NCI-H774 (cell line): Measurements from ENCODE around the gene BCAS3.

Experiments used
- DNase-seq: peaks from one replicate; lab custom pipeline; 2025; lab: John Stamatoyannopoulos, UW

The BCAS3 gene

GRCh38 chr17:61316633-61317032 lies 639.0 kb downstream of the BCAS3 start:
- DNase-seq: no peak

DNA sequence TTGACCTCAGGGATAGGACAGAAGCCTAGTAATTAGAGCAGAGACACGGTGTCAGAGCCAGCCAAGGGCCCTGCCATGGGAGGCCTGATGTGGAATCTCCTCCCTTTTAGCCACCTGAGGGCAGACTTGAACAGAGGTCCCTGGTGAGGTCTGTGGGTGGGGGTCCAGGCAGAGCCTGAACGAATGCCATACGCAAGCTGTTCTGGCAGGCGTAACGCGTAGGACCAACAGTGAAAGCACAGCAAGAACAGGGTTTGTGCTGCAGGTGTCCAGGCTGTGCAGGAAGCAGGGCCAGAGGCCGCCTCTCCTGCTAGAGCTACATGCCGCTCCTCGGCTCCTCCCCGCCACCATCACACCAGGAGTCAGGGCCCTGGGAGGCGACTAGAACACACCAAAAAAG lies 640.1 kb downstream of the BCAS3 start:
- DNase-seq: no peak

GRCh38 chr17:61318684-61319098 lies 641.0 kb downstream of the BCAS3 start:
- no peak for DNase-seq

- DNase-seq: no peak
These were observed 643.7 kb downstream of the BCAS3 start for GRCh38 chr17:61321344-61321743.

DNA sequence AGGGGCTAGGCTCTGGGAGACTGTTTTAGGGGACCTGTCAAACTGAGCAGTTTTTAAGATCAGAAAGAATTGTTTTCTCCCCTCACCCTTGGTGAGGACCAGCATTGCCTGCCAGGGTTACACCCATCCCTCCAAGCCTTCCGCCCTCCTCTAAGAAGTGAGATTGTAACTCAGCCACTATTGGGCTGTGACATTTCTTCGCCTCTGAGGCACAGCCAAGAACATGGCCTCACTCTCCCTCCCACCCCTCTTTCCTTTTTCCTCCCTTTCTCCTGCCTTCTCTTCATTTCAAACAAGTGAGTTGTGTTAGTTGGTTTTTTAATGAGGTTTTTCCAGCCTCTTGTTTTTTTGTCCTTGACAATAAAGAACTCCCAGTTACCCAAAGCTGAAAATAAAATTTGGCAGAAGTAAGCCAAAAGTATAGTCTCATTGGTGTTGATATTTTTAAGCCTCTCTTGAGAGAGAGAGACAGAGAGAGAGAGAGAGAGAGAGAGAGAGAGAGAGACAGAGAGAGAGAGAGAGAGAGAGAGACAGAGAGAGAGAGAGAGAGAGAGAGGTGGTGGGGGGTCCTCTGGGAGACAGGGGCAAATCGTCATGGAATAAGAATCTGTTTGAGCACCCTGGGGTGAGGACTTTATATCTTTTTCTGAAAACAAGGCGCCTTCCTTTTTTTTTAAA lies 644.8 kb downstream of the BCAS3 start:
- DNase-seq: no peak

- DNase-seq: no peak
These were observed 645.6 kb downstream of the BCAS3 start for GRCh38 chr17:61323003-61323908.

GRCh38 chr17:61323909-61324868 lies 646.5 kb downstream of the BCAS3 start:
- no peak for DNase-seq

- no peak for DNase-seq
These were observed 647.3 kb downstream of the BCAS3 start for GRCh38 chr17:61324950-61325349.

DNA sequence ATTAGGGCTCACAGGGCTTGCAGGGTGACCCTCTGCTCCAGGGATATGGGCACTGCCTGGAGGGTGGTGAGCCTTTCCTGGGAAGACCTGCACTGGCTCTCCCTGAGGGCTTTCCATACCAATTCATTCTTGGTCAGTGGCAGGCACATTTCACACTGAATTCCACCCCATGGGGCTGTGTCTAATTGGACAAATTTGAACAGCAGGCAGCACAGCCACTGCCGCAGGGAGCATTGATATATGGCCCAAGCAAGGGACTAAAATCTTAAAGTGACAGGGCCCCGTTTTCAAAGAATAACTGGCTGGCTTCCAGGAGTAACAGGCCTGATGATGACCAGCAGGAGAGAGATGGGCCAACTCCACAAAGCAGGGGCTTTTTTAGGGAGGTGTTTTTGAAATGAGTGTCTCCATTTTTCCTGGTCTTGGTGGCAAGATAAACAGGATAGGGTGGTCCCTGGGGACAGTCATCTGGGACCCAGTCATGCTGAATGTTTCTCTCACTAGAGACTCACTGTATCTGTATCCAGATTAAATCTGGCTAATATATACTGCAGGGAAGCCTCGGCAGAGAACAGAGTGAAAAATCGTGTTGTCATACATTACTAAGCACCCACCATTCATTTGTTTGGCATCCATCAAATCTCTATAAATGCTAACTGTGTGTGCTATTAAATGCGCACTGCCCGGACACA lies 647.9 kb downstream of the BCAS3 start:
- DNase-seq: no peak

- DNase-seq: no peak
These were observed 648.7 kb downstream of the BCAS3 start for GRCh38 chr17:61326330-61326729.

DNA sequence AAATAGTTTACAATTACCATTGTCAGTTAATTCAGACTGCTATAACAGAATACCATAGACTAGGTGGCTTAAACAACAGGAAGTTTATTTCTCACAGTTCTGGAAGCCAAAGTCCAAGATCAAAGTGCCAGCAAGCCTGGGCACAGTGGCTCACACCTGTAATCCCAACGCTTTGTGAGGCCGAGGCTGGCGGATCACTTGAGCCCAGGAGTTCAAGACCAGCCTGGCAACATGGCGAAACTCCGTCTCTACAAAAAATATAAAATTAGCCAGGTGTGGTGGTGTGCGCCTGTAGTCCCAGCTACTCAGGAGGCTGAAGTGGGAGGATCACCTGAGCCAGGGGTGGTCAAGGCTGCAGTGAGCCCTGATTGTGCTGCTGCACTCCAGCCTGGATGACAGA lies 650.7 kb downstream of the BCAS3 start:
- DNase-seq: no peak

DNA sequence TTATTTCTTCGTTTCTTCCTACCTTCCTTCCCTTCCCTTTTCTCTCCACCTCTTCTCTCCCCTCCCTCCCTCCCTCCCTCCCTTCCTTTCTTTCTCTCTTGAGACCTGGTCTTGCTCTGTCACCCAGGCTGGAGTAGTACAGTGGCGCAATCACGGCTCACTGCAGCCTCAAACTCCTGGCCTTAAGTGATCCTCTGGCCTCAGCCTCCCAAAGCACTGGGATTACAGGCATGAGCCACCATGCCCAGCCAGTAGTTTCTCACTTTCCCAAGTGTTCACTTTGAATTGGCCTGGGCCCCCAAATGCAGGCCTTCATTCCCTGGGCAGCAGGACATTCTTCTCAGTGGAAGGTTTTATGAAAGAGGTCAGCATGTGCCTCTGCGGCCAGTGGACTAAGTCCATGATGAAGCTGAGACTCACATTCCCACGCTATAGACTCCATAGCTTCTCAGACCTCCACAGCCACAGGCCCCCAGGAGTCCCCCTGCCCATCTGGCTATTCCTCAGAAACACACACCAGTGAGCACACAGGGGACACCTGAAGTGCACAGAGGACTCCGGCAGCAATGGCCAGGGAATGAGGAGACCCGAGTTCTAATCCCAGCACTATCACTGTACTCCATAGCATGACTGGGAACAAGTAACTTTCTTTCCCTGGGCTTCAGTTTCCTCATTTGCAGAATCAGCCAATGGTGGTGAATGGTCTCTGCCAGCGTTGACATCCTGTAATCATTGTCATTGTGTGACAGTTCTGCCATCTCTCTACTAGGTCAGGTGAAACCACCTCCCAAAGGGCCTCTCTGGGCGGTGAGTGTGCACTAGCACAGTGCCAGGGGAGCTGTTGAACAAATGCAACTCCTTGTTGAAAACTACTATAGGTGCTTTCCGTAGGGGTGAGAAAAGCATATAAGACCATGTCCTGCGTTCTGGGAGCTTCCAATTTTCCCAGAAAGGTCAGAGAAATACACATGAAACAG lies 652.8 kb downstream of the BCAS3 start:
- no peak for DNase-seq

DNA sequence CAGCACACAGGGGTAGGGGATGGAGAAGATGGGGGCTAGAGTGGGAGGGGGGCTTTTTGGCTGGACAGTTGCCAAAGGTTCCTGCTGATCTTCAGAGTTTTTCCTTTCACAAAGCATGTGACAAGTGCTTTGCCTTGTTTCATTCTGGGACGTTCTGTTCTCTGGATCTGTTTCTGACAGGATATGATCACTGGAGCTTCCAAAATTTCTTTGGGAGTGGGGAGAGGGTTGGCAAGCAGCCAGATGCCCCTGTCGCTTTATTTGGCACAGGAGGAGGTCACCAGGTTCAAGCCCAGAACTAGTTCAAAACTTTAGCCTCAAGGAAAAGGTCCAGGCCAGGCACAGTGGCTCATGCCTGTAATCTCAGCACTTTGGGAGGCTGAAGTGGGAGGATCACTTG lies 653.5 kb downstream of the BCAS3 start:
- DNase-seq: no peak

DNA sequence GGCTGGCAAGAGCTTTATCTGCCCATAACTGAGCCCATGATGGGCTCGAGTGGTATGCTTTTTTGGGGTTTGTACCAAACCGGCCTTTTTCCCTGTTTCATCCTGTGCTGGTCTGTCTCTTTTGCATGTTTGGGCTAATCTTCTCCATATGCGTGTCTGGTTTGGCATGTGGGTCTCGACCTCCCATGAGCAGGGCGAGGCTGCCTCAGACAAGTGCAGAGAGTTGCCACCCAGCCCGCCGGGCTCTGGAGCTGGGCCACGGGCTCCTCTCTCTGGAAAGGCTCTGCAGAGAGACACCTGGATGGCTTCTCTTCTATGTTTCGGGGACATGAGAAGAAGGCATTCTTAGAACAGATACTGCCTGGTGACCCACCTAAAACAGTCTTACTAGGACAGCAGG lies 654.2 kb downstream of the BCAS3 start:
- no peak for DNase-seq

GRCh38 chr17:61333136-61333535 lies 655.5 kb downstream of the BCAS3 start:
- DNase-seq: no peak

GRCh38 chr17:61334673-61335072 lies 657.0 kb downstream of the BCAS3 start:
- DNase-seq: no peak

DNA sequence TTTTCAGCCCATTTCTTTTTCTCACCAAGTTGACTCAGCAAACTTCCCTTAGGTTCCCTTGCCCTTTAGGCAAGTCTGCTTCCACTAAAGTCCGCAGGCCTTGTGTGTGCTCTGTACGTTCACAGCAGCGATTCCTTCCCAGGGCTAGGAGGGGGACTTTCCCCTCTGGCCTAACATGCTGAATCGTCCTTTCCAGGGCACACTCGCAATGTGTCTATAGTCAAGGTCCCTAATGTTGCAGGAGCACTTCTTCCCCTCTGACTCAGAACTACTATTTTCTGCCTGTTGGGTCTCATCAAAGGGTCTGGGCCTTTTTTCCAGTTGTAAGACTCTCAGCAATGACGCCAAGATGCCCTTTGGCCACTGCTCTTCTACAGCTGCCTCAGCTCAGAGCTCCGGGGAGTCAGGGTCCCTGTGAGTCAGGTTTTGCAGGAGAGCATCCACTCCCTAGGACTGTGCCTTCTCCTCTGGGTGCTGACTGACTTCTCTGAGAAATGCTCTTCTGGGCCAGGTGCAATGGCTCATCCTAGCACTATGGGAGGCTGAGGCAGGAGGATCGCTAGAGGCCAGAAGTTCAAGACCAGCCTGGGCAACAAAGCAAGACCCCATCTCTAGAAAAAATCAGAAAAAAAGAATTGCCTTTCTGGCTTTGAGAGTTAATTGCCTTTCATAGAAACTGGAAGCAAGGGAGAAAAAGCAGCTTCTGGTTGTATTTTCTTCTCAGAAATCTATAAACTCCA lies 657.6 kb downstream of the BCAS3 start:
- no peak for DNase-seq

DNA sequence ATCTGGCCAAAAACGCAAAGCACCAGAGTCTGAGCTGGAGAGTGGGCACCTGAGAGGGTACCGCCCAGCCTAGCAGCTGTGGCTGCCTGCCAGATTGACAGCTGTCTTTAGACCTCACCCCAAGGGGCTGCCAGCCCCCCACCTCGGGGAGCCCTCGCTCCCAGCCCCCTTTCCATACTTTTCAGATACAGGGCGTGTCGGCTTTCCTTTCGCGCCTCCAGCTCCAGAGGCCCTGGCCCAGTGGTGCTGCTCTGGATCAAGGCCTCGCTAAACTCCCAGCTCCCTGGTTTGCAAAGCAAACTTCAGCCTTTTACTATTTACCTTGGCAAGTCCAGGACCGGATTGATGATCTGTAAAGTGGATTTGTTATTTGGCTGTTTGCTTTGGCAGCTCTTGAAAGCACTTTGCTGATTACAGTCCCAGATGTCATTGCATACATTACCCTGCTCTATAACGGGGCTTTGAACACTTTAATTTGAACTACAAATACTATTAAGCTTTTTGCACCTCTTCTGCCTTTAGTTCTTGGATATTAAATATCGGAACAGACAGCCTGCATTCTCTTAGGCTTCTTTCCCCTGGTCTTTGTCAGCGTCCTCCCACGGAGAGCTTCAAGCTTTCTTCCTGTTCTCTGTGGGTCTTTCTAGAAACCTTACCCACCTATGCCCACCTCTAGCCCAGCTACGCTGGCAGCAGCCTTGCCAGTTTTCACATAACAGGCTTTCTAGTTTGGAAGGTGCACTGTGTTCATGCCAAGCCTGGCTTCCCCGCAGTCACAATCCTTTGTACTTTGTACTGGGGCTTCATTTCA lies 658.4 kb downstream of the BCAS3 start:
- DNase-seq: peak; percentile 96

DNA sequence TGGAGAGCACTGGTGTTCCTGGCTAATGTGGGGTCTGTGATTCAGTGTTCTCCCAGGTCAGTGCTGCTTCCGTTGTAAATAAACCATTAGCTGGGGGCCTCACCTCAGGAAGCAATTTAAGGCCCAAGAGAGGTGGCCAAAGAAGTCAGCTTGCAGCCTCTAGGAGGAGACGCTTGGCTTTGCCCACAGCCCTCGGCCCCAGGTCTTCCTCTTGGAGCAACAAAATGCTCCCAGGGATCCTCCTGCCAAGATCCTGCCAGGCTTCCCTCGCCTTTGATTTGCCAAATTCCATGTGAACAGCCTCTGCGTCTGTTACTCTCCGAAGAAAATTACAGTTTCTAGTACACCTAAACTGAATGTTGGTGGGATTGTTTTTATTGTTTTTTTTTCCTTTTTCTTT lies 659.6 kb downstream of the BCAS3 start:
- no peak for DNase-seq
